NCI-H748 (cell line): ENCODE results near the gene SPSB2.
A peak's percentile ranks its signal among the peaks of the same experiment; 100 is the strongest.
"Not testable (repeated sequence)": the region's sequence is repeated elsewhere in the genome, so short reads cannot be mapped to it uniquely, and the experiment has no call there.

Source experiments
- DNase-seq: peaks from one replicate; lab custom pipeline; 2025; ENCODE audit not compliant: unreplicated experiment; lab: John Stamatoyannopoulos, UW

The SPSB2 gene

GRCh38 chr12:6902448-6902847, 29.3 kb upstream of the SPSB2 start:
- no peak for DNase-seq

- peak; percentile 78 for DNase-seq
These were observed 26.9 kb upstream of the SPSB2 start for GRCh38 chr12:6899837-6900519.

GRCh38 chr12:6899427-6899826, 26.3 kb upstream of the SPSB2 start:
- no peak for DNase-seq

GRCh38 chr12:6896846-6897435, 23.8 kb upstream of the SPSB2 start:
- no peak for DNase-seq

- DNase-seq, result no peak
These were observed 21.2 kb upstream of the SPSB2 start for GRCh38 chr12:6894321-6894720.

GRCh38 chr12:6892683-6893082, 19.6 kb upstream of the SPSB2 start:
- not testable (repeated sequence) for DNase-seq

- DNase-seq, result no peak
These were observed 18.5 kb upstream of the SPSB2 start for GRCh38 chr12:6891646-6892001.

GRCh38 chr12:6890789-6891645, 17.9 kb upstream of the SPSB2 start:
- DNase-seq, result peak; percentile 94

- not testable (repeated sequence) for DNase-seq
These were observed 16.9 kb upstream of the SPSB2 start for GRCh38 chr12:6889775-6890573.

- DNase-seq, result not testable (repeated sequence)
These were observed 15.7 kb upstream of the SPSB2 start for GRCh38 chr12:6888794-6889193.

GRCh38 chr12:6888360-6888759, 15.3 kb upstream of the SPSB2 start:
- DNase-seq, result no peak

GRCh38 chr12:6887460-6887859, 14.4 kb upstream of the SPSB2 start:
- no peak for DNase-seq

GRCh38 chr12:6886206-6886999, 13.3 kb upstream of the SPSB2 start:
- not testable (repeated sequence) for DNase-seq

GRCh38 chr12:6884539-6884938, 11.4 kb upstream of the SPSB2 start:
- DNase-seq, result no peak

GRCh38 chr12:6883683-6884082, 10.6 kb upstream of the SPSB2 start:
- DNase-seq, result no peak

GRCh38 chr12:6883252-6883651, 10.1 kb upstream of the SPSB2 start:
- no peak for DNase-seq

GRCh38 chr12:6879824-6880223, 6.7 kb upstream of the SPSB2 start:
- not testable (repeated sequence) for DNase-seq

- not testable (repeated sequence) for DNase-seq
These were observed 889 bp upstream of the SPSB2 start for GRCh38 chr12:6874015-6874368.

GRCh38 chr12:6872073-6873048, 742 bp downstream of the SPSB2 start:
- DNase-seq, result peak; percentile 74
